Diencephalon (tissue), 1 donor: ENCODE measurements around the gene CD8B2. TPM values are rescaled to one million over a fixed set of nuclear protein-coding genes. Genes with fewer than 3 reads are reported as not detected.

ENCODE experiments used
- total RNA-seq: library from RNA; depleted of rRNA; stranded (reverse); fragments of >200 nt; gene quantifications from one replicate; pipeline ENCODE4 v1.2.3, GENCODE V29; 2014

The CD8B2 gene
- total RNA-seq = 0.69 TPM

DNA sequence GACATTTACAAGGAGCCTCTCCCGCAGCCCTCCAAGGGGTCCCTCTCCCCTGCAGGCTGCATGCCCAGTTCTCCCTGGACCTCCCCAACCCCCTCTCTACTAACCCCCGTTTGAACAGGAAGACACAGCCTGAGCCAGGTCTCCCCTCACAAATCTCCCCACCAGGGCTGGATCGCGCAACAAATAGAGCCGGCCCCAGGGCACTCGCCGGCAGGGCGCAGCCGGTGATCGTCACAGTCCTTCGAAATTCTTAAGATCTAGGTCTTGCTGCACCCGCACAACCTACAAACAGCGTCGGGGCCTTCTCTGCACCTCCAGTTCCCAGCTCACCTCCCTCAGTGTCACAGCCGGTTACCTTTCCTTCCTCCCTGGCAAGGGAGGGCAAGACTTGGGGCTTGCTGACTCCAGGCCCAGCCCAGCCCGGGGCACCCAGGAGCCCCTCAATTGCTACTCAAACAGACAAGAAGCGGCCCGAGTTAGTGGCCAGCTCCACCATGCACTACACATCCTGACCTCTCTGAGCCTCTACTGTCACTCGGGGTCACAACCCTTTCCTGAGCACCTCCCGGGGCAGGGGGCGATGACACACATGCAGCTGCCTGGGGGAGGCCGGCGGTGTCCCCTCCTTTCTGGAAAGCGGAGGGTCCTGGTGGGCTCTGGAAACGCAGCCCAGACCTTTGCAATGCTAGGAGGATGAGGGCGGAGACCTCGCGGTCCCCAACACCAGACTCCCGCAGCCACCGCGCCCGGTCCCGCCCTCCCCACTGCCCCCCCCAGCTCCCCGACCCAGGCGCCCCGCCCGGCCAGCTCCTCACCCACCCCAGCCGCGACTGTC, at the start of gene CD8B2:
Gene CD8B2 (plus strand): TSS at position 814 of the 835 bp plus-strand sequence. CDS start 63 bp downstream, outside the sequence.

GRCh38 chr2:106468107-106468506, 19.1 kb upstream of the CD8B2 start, which contains the start of gene RGPD3:
Gene RGPD3, minus strand, starts transcription at chr2:106468413. Its CDS starts 125 bp downstream, at chr2:106468288.

Other genes with a start within 250 kb of the CD8B2 start
- 1.2 TPM for gene RGPD3, start 19.0 kb upstream of the CD8B2 start, total RNA-seq